Neural crest cell (in vitro differentiated cells): ENCODE data around the gene KCNH8. TPM values are rescaled to one million over a fixed set of nuclear protein-coding genes. Genes with fewer than 3 reads are reported as not detected.

Experiments
- DNase-seq: peaks from one replicate; pipeline ENCODE4 v3.0.0; 2021; ENCODE audit warnings: low read depth, mixed read lengths, low spot score
- H3K27ac Mint-ChIP-seq: one replicate; pipeline ENCODE4 v1.8.0; 2021; ENCODE audit warnings: mild to moderate bottlenecking, mixed read lengths; ENCODE audit not compliant: unreplicated experiment
- H3K27me3 Mint-ChIP-seq: 2 replicates; pipeline ENCODE4 v1.8.0; 2021; ENCODE audit warnings: low read depth, mild to moderate bottlenecking, mixed read lengths
- H3K36me3 Mint-ChIP-seq: 2 replicates; pipeline ENCODE4 v1.8.0; 2021; ENCODE audit warnings: low read depth, mild to moderate bottlenecking, mixed read lengths
- H3K4me1 Mint-ChIP-seq: 2 replicates; pipeline ENCODE4 v1.8.0; 2021; ENCODE audit warnings: mixed read lengths
- H3K4me3 Mint-ChIP-seq: one replicate; pipeline ENCODE4 v1.8.0; 2021; ENCODE audit warnings: mild to moderate bottlenecking, mixed read lengths
- H3K9me3 Mint-ChIP-seq: 2 replicates; pipeline ENCODE4 v1.8.0; 2021; ENCODE audit warnings: mixed read lengths
- total RNA-seq: library from RNA; stranded (reverse); gene quantifications from 2 replicates; pipeline ENCODE4 v1.2.1, GENCODE V29; 2021
- TF ChIP-seq, protein P1 (sequence below): fragments of 200-600 bp; sonication (generic); conservative IDR thresholded peaks from 2 replicates; pipeline ENCODE4 v1.5.0; 2021; ENCODE audit warnings: antibody characterized with exemption, mild to moderate bottlenecking

The KCNH8 gene
- total RNA-seq, 1 donor from 2014 or later = 3.8 TPM

DNA sequence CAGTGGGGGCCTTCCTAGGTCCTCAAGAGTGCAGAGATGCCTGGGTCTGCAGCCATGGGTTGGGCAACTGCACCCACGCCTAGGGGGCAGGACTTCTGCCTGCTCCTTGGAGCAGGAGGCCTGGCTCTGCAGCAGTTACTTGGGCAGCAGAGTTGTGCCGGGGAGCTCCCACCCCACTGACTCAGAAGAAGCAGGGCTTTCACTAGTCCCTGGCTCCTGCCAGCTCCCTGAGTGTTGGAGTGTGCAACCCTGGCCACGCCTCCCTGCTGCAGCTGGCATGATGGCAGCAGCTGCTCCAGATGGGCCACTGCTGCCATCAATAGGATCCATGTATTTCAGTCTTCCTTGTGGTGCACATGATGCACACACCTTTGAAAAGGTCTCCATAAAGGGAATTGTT is 40.6 kb upstream of the KCNH8 start:
- TF ChIP-seq, protein P1, sequence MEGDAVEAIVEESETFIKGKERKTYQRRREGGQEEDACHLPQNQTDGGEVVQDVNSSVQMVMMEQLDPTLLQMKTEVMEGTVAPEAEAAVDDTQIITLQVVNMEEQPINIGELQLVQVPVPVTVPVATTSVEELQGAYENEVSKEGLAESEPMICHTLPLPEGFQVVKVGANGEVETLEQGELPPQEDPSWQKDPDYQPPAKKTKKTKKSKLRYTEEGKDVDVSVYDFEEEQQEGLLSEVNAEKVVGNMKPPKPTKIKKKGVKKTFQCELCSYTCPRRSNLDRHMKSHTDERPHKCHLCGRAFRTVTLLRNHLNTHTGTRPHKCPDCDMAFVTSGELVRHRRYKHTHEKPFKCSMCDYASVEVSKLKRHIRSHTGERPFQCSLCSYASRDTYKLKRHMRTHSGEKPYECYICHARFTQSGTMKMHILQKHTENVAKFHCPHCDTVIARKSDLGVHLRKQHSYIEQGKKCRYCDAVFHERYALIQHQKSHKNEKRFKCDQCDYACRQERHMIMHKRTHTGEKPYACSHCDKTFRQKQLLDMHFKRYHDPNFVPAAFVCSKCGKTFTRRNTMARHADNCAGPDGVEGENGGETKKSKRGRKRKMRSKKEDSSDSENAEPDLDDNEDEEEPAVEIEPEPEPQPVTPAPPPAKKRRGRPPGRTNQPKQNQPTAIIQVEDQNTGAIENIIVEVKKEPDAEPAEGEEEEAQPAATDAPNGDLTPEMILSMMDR = no peak
- Mint-ChIP-seq H3K9me3 (no peaks in the 10 kb centered on the region), H3K36me3 (peaks cover 2% of the 10 kb centered on the region), H3K4me1 (peaks cover 8% of the 10 kb centered on the region), H3K27me3 (no peaks in the 10 kb centered on the region), H3K27ac (no peak overlapping the region), H3K4me3 (no peak overlapping the region)
- no peak for DNase-seq

DNA sequence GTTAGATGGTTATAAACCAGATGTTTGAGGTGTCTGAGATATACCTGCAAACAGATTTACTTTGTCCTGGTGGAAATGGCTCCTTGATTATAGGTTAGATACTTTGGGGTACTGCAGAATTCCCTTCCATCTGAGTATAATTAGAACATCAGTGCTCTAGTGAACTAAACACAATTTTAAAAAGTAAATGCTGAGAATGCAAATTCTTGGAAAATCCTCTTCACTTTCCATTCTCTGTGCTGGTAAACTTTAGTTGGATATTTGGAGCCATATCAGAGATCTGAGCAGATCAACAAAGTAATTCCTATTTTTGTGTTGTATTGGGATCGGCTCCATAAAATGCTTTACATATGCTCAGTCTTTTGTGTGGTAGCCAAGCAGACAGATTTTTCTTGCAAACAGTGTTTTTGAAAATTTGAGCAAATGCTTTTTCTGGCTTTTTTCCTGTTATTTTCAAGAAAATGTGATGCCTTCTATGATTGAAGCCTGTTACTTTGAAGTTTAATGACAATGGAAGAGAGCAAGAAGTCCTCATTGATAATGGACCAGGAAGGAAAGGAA is 37.9 kb upstream of the KCNH8 start:
- Mint-ChIP-seq H3K4me1 (no peaks in the 10 kb centered on the region), H3K27ac (no peak overlapping the region), H3K36me3 (no peaks in the 10 kb centered on the region), H3K4me3 (no peak overlapping the region), H3K9me3 (no peaks in the 10 kb centered on the region), H3K27me3 (no peaks in the 10 kb centered on the region)
- no peak for DNase-seq
- TF ChIP-seq, protein P1 = no peak

DNA sequence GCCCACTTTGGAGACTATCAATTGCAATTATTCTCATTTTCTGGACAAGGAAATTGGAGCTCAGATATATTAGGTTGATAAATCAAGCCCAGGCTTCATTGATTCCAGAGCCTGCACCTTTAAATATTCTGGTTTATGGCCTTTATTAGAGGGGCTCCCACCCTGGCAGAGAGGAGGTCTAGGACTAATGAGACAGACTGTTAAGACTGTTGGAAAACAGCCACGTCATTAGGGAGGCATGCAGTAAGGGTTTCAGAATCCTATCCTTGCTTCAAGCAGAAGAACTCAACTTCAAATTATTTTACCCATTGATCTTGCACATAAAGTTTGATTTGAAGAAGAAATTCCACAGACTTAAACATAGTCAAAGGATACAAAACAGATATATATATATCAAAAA is 33.8 kb upstream of the KCNH8 start:
- no peak overlapping the region for H3K27ac Mint-ChIP-seq
- no peaks in the 10 kb centered on the region for H3K27me3 Mint-ChIP-seq
- no peak overlapping the region for H3K4me3 Mint-ChIP-seq
- peaks cover 6% of the 10 kb centered on the region for H3K9me3 Mint-ChIP-seq
- no peaks in the 10 kb centered on the region for H3K4me1 Mint-ChIP-seq
- TF ChIP-seq, protein P1 = no peak
- no peak for DNase-seq
- peaks cover 2% of the 10 kb centered on the region for H3K36me3 Mint-ChIP-seq

DNA sequence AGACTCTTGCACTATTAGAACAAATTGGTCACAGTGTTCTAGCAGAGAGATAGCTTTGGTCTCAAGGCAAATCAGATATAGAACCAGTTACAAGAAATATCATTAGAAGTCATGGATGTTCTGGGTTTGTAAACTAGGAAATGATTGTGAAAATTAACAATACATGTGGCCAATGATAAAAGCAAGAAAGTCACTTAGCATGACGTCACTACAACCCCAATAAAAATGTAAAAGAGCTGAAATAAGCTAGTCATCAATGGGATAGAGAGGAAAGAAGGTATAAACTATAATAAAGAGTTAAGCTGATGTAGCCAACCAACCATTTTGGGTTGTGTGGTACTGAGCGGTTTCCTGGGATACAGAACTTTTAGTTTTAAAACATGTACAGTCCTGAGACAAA is 32.1 kb upstream of the KCNH8 start:
- no peak overlapping the region for H3K4me3 Mint-ChIP-seq
- H3K27ac Mint-ChIP-seq = no peak overlapping the region
- TF ChIP-seq, protein P1 = no peak
- no peaks in the 10 kb centered on the region for H3K27me3 Mint-ChIP-seq
- DNase-seq = no peak
- peaks cover 6% of the 10 kb centered on the region for H3K9me3 Mint-ChIP-seq
- H3K36me3 Mint-ChIP-seq = peaks cover 2% of the 10 kb centered on the region
- no peaks in the 10 kb centered on the region for H3K4me1 Mint-ChIP-seq

DNA sequence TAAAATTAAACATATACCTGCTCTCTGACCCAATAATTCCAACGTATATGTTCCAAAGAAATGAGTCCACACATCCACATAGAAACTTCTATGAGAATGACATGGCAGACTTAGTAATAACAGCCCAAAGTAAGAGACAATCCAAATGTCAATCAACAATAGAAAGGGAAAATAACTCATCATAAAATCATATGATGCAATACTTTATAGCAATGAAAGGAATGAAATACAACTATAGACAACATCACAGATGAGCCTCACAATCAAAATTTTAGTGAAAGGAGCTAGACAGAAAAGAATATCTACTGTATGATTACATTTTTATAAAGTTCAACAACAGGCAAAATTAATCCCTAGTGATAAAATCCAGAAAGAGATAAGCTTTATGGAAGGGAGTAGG is 23.6 kb upstream of the KCNH8 start:
- no peak for DNase-seq
- H3K36me3 Mint-ChIP-seq = no peaks in the 10 kb centered on the region
- TF ChIP-seq, protein P1 = no peak
- H3K27ac Mint-ChIP-seq = no peak overlapping the region
- no peaks in the 10 kb centered on the region for H3K9me3 Mint-ChIP-seq
- H3K4me1 Mint-ChIP-seq = no peaks in the 10 kb centered on the region
- no peak overlapping the region for H3K4me3 Mint-ChIP-seq
- no peaks in the 10 kb centered on the region for H3K27me3 Mint-ChIP-seq
